NT2/D1 (cell line): ENCODE results near the gene RPS6KA6.

Experiments used
- DNase-seq: peaks from one replicate; pipeline ENCODE4 v3.0.0-alpha.2; 2011; ENCODE audit warnings: low read depth, low spot score
- H3K27me3 ChIP-seq: 2 replicates; pipeline ENCODE4 v1.6.0; 2011; ENCODE audit warnings: mild to moderate bottlenecking; ENCODE audit not compliant: insufficient read length, insufficient read depth
- H3K36me3 ChIP-seq: 2 replicates; pipeline ENCODE4 v1.6.1; 2011; ENCODE audit warnings: mild to moderate bottlenecking, low read length, mixed read lengths; ENCODE audit not compliant: insufficient read depth, insufficient read length
- H3K4me1 ChIP-seq: 2 replicates; pipeline ENCODE4 v1.5.1; 2011; ENCODE audit not compliant: insufficient read depth, insufficient read length
- H3K4me3 ChIP-seq: 2 replicates; pipeline ENCODE4 v1.5.1; 2011; ENCODE audit warnings: low read depth; ENCODE audit not compliant: insufficient read length
- H3K9ac ChIP-seq: 2 replicates; pipeline ENCODE4 v1.6.0; 2011; ENCODE audit warnings: low read depth; ENCODE audit not compliant: insufficient read length
- H3K9me3 ChIP-seq: 2 replicates; pipeline ENCODE4 v1.5.1; 2011; ENCODE audit warnings: mild to moderate bottlenecking, low read length; ENCODE audit not compliant: insufficient read depth
- SUZ12 ChIP-seq: IDR thresholded peaks from 2 replicates; pipeline ENCODE4 v1.6.1; 2011; ENCODE audit not compliant: insufficient read length, insufficient read depth; ENCODE audit errors: extremely low read depth
- YY1 ChIP-seq: IDR thresholded peaks from 2 replicates; pipeline ENCODE4 v1.6.1; 2011; ENCODE audit not compliant: insufficient read length, insufficient read depth
- ZNF274 ChIP-seq: IDR thresholded peaks from 2 replicates; pipeline ENCODE4 v1.6.1; 2011; ENCODE audit warnings: mild to moderate bottlenecking, low read depth, low read length

The RPS6KA6 gene

GRCh38 chrX:84182516-84182915 lies 5.5 kb downstream of the RPS6KA6 start:
- no peaks in the 10 kb centered on the region for H3K27me3 ChIP-seq
- TF ChIP-seq SUZ12 (no peak), YY1 (no peak), ZNF274 (no peak)
- H3K4me1 ChIP-seq: no peaks in the 10 kb centered on the region
- H3K4me3 ChIP-seq: no peak overlapping the region
- H3K9me3 ChIP-seq: no peaks in the 10 kb centered on the region
- no peak overlapping the region for H3K9ac ChIP-seq
- DNase-seq: no peak
- H3K36me3 ChIP-seq: no peaks in the 10 kb centered on the region

GRCh38 chrX:84175958-84176357 lies 12.0 kb downstream of the RPS6KA6 start:
- Histone ChIP-seq H3K36me3 (no peaks in the 10 kb centered on the region), H3K4me3 (no peak overlapping the region), H3K27me3 (no peaks in the 10 kb centered on the region), H3K4me1 (no peaks in the 10 kb centered on the region), H3K9me3 (no peaks in the 10 kb centered on the region), H3K9ac (no peak overlapping the region)
- no peak for DNase-seq
- TF ChIP-seq SUZ12 (no peak), YY1 (no peak)

DNA sequence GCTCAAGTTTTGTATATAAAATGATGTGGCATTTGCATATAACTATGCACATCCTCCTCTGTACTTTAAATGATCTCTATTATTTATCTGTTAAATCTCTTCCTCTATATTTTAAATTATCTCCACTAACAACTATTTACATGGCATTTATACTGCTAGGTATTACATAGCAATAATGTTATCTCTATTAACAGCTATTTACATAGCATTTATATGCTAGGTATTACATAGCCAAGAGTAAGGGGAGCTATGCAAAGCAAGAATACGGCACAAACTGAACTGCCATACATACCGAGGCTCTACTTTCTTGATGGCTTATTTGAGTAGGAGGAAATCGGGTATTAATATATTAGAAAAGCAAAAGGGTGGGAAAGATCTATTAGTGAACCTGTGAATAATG lies 12.7 kb downstream of the RPS6KA6 start:
- Histone ChIP-seq H3K27me3 (no peaks in the 10 kb centered on the region), H3K4me1 (no peaks in the 10 kb centered on the region), H3K9ac (no peak overlapping the region), H3K9me3 (no peaks in the 10 kb centered on the region), H3K4me3 (no peak overlapping the region), H3K36me3 (no peaks in the 10 kb centered on the region)
- no peak for TF ChIP-seq SUZ12
- no peak for TF ChIP-seq YY1
- TF ChIP-seq ZNF274: no peak
- no peak for DNase-seq

DNA sequence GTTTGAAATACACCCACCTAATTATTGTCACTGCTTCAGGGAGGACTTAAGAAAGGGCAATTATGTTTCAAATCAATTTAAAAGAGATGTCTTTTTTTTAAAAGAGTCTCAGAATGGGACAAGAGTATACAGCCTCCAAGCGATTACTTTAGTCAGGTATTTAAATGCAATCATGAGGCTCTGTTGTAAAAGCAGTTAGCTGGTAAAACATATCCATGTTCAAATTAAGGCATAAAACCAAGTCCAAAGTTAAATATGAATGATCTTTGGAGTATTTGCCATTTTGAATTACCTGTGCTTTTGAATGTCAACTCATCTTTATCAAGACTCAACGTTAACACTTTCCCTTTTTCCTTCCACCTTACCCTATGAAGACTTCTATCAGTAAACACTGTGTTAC lies 13.7 kb downstream of the RPS6KA6 start:
- Histone ChIP-seq H3K27me3 (no peaks in the 10 kb centered on the region), H3K9me3 (no peaks in the 10 kb centered on the region), H3K4me1 (no peaks in the 10 kb centered on the region), H3K9ac (no peak overlapping the region), H3K4me3 (no peak overlapping the region), H3K36me3 (no peaks in the 10 kb centered on the region)
- TF ChIP-seq SUZ12 (no peak), YY1 (no peak), ZNF274 (no peak)
- DNase-seq: no peak

GRCh38 chrX:84170931-84171330 lies 17.1 kb downstream of the RPS6KA6 start:
- no peaks in the 10 kb centered on the region for H3K27me3 ChIP-seq
- no peak overlapping the region for H3K9ac ChIP-seq
- TF ChIP-seq YY1: no peak
- TF ChIP-seq ZNF274: no peak
- no peak for TF ChIP-seq SUZ12
- H3K4me3 ChIP-seq: no peak overlapping the region
- H3K36me3 ChIP-seq: no peaks in the 10 kb centered on the region
- H3K4me1 ChIP-seq: no peaks in the 10 kb centered on the region
- no peak for DNase-seq
- no peaks in the 10 kb centered on the region for H3K9me3 ChIP-seq

DNA sequence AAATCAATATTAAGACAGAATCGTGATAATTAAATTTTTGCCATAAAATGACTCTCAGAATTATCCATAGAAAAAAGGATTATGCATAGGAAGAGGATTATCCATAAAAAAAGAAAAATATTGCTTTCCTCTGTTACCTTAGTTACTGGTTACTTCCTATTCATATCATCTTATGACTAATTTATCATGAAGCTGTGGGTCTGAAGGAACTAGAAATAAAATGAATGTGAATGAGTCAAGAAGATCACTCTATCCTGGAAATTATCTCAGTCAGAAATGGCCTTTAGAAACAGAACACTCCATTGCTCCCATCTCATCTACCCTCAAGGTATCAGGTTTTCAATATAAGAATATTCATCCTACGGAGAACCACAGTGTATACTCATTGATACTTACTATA lies 19.4 kb downstream of the RPS6KA6 start:
- H3K36me3 ChIP-seq: no peaks in the 10 kb centered on the region
- DNase-seq: no peak
- no peaks in the 10 kb centered on the region for H3K27me3 ChIP-seq
- TF ChIP-seq SUZ12 (no peak), ZNF274 (no peak), YY1 (no peak)
- H3K4me1 ChIP-seq: no peaks in the 10 kb centered on the region
- H3K4me3 ChIP-seq: no peak overlapping the region
- no peaks in the 10 kb centered on the region for H3K9me3 ChIP-seq
- H3K9ac ChIP-seq: no peak overlapping the region

GRCh38 chrX:84168095-84168494 lies 19.9 kb downstream of the RPS6KA6 start:
- TF ChIP-seq ZNF274: no peak
- TF ChIP-seq SUZ12: no peak
- Histone ChIP-seq H3K36me3 (no peaks in the 10 kb centered on the region), H3K4me1 (no peaks in the 10 kb centered on the region), H3K4me3 (no peak overlapping the region), H3K27me3 (no peaks in the 10 kb centered on the region), H3K9ac (no peak overlapping the region), H3K9me3 (no peaks in the 10 kb centered on the region)
- DNase-seq: no peak

DNA sequence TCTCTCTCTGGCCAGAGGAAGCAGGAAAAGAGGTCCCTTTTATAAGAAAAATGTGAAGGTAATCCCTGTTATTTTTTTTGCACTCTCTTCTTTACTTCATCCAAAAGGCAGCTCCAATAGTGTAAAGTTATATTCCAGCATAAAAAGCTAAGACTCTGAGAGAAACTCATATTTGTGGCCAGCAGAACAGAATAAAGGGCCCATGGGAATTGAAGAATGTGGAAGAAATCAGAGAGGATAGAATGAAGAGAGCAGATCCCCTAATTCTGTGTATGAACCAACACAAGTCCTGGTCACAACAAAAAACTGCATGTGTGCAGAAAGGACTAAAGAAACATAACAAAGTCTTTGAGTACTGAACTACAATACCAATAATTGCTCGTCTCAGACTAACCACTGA lies 22.3 kb downstream of the RPS6KA6 start:
- Histone ChIP-seq H3K36me3 (no peaks in the 10 kb centered on the region), H3K4me1 (no peaks in the 10 kb centered on the region), H3K27me3 (no peaks in the 10 kb centered on the region), H3K4me3 (no peak overlapping the region), H3K9ac (no peak overlapping the region), H3K9me3 (no peaks in the 10 kb centered on the region)
- no peak for DNase-seq
- TF ChIP-seq ZNF274: no peak
- TF ChIP-seq SUZ12: no peak
- no peak for TF ChIP-seq YY1
